Calu3 (cell line): Measurements from ENCODE around the gene VIL1. TPM values are rescaled to one million over a fixed set of nuclear protein-coding genes. Genes with fewer than 3 reads are reported as not detected.

Experiments
- BruUV-seq: library from RNA; stranded (reverse); fragments of 400-500 nt; replicated peaks from 2 replicates; lab custom pipeline; 2021; lab: Mats Ljungman, UMichigan
- CTCF ChIA-PET: fragments of 300-600 bp; sonication (Branson Sonifier 250); formaldehyde crosslinking; loops from one replicate; lab custom pipeline; 2022; ENCODE audit warnings: antibody characterized with exemption; lab: Charles Lee
- DNase-seq: peaks from one replicate; pipeline ENCODE4 v3.0.0; 2022
- H3K27ac Mint-ChIP-seq: one replicate; pipeline ENCODE4 v1.8.0; 2022; ENCODE audit warnings: mixed read lengths; ENCODE audit not compliant: unreplicated experiment
- H3K27me3 Mint-ChIP-seq: one replicate; pipeline ENCODE4 v1.8.0; 2022; ENCODE audit warnings: mixed read lengths; ENCODE audit not compliant: unreplicated experiment
- H3K36me3 Mint-ChIP-seq: one replicate; pipeline ENCODE4 v1.8.0; 2022; ENCODE audit warnings: mild to moderate bottlenecking, moderate library complexity, mixed read lengths; ENCODE audit not compliant: insufficient read depth, unreplicated experiment
- H3K4me1 Mint-ChIP-seq: one replicate; pipeline ENCODE4 v1.8.0; 2022; ENCODE audit warnings: mild to moderate bottlenecking, low read depth, mixed read lengths; ENCODE audit not compliant: unreplicated experiment
- H3K4me3 Mint-ChIP-seq: one replicate; pipeline ENCODE4 v1.8.0; 2022; ENCODE audit warnings: mild to moderate bottlenecking, low read depth, moderate library complexity, mixed read lengths; ENCODE audit not compliant: unreplicated experiment
- H3K9me3 Mint-ChIP-seq: one replicate; pipeline ENCODE4 v1.8.0; 2022; ENCODE audit warnings: low read depth, mixed read lengths; ENCODE audit not compliant: unreplicated experiment
- CTCF ChIP-seq: fragments of 200-600 bp; IDR thresholded peaks from one replicate; pipeline ENCODE4 v1.8.0; 2022; ENCODE audit warnings: antibody characterized with exemption; ENCODE audit not compliant: unreplicated experiment
- intact Hi-C: fragments of 100-400 bp; cut with micrococcal nuclease; formaldehyde crosslinking; loops from one replicate; pipeline ENCODE4 v1.10.0; 2022; ENCODE audit not compliant: unreplicated experiment
- total RNA-seq: library from RNA; stranded (reverse); gene quantifications from 2 replicates; pipeline ENCODE4 v1.2.3, GENCODE V29; 2022

The VIL1 gene
- total RNA-seq, 1 experiment from 2014 or later: 9.0 TPM

DNA sequence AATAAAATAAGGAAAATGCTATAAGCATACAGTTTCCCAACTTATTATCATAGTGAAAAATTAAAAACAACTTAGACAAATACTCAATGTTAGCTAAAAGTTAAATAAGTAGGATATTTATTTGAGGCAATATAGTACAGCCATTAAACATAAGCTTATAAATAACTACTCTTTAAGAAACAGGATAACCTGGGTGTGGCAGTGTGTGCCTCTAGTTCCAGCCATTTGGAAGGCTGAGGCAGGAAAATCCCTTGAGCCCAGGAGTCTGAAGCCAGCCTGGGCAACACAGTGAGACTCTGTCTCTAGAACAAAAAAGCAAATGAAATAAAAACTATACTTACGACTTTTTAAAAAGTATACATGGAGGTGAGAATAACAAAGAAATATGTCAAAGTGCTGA is 39.7 kb downstream of the VIL1 start:
- TF ChIP-seq CTCF: no peak
- BruUV-seq: no TSS peak
- no peak for DNase-seq
- CTCF ChIA-PET: interaction anchor here (0.7 kb wide), 1 partner anchor 13 kb away, joined by 5 read pairs; no protein-coding TSS in a partner anchor
- Mint-ChIP-seq H3K36me3 (peaks cover 45% of the 10 kb centered on the region), H3K4me3 (no peak overlapping the region), H3K9me3 (no peaks in the 10 kb centered on the region), H3K27ac (no peak overlapping the region), H3K4me1 (no peaks in the 10 kb centered on the region), H3K27me3 (no peaks in the 10 kb centered on the region)
- intact Hi-C loops: no loop called here

- Mint-ChIP-seq H3K27ac (no peak overlapping the region), H3K9me3 (no peaks in the 10 kb centered on the region), H3K4me3 (no peak overlapping the region), H3K27me3 (no peaks in the 10 kb centered on the region), H3K36me3 (peaks cover 14% of the 10 kb centered on the region), H3K4me1 (no peaks in the 10 kb centered on the region)
- CTCF ChIA-PET: interaction anchor here (0.9 kb wide), 1 partner anchor 59 kb away, joined by 3 read pairs; no protein-coding TSS in a partner anchor
- intact Hi-C loops: loop anchor here (2.0 kb wide), 1 partner anchor 59 kb away; no protein-coding TSS in a partner anchor
- BruUV-seq: no TSS peak
- TF ChIP-seq CTCF: peak; percentile 56
- DNase-seq: no peak
These were observed 47.2 kb downstream of the VIL1 start for GRCh38 chr2:218465987-218466633.

DNA sequence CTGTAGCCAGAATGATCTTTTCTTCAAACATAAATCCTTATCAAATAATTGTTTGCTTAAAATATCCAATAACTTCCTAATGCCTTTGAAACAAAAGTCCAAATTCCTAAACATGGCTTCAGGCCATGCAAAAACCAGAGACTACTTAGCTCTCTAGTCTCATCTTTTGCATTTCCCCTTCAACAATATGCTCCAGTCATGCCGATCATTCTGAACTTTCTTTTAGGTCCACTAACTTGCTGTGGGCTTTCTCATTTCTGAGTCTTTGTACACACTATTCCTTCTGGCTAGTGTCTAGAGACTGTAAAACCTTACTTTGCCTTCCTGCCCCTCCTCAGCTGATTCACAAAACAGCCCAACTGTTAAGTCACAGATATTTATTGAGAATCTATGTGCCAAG is 51.5 kb downstream of the VIL1 start:
- BruUV-seq: no TSS peak
- Mint-ChIP-seq H3K4me3 (no peak overlapping the region), H3K27me3 (no peaks in the 10 kb centered on the region), H3K36me3 (peaks cover 18% of the 10 kb centered on the region), H3K27ac (no peak overlapping the region), H3K4me1 (no peaks in the 10 kb centered on the region), H3K9me3 (no peaks in the 10 kb centered on the region)
- no peak for TF ChIP-seq CTCF
- no peak for DNase-seq
- intact Hi-C loops: no loop called here
- CTCF ChIA-PET: no interaction called here

DNA sequence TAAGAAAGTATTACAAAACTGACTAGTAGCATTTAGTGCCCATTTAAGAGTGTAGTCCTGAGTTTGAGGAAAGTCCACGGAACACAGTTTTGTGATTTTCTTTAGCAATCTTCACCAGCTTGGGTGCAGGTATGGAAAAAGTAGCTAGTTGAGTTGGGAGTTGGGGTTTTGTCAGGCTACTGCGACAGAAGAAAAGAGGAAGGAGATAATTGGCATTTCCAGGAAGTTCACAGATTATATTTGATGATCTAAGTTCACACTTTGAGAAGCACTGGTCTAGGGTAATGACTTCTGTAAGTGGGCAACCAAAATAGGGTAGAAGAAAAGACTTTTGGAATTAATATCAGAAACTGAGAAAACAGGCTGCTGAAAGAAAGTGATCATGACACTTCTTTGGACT is 52.1 kb downstream of the VIL1 start:
- no TSS peak for BruUV-seq
- Mint-ChIP-seq H3K4me3 (no peak overlapping the region), H3K27ac (no peak overlapping the region), H3K4me1 (no peaks in the 10 kb centered on the region), H3K9me3 (no peaks in the 10 kb centered on the region), H3K36me3 (peaks cover 18% of the 10 kb centered on the region), H3K27me3 (no peaks in the 10 kb centered on the region)
- intact Hi-C loops: no loop called here
- DNase-seq: no peak
- no peak for TF ChIP-seq CTCF
- CTCF ChIA-PET: no interaction called here
